HEK293T (cell line): ENCODE measurements around the gene DGKE.

ENCODE experiments used
- BHLHE40 ChIP-seq: fragments of 450-650 bp; IDR thresholded peaks from 2 replicates; pipeline ENCODE4 v1.6.1; 2016; ENCODE audit warnings: mild to moderate bottlenecking, moderate library complexity, borderline replicate concordance
- FOXA1 ChIP-seq: fragments of 450-650 bp; IDR thresholded peaks from 2 replicates; pipeline ENCODE4 v1.6.1; 2016; ENCODE audit warnings: mild to moderate bottlenecking
- FOXK2 ChIP-seq: fragments of 450-650 bp; IDR thresholded peaks from 2 replicates; pipeline ENCODE4 v1.6.1; 2016; ENCODE audit warnings: mild to moderate bottlenecking
- FOXM1 ChIP-seq: fragments of 450-650 bp; IDR thresholded peaks from 2 replicates; pipeline ENCODE4 v1.6.1; 2017; ENCODE audit warnings: mild to moderate bottlenecking, borderline replicate concordance
- ZNF384 ChIP-seq: fragments of 450-650 bp; IDR thresholded peaks from 2 replicates; pipeline ENCODE4 v1.6.1; 2016

DNA sequence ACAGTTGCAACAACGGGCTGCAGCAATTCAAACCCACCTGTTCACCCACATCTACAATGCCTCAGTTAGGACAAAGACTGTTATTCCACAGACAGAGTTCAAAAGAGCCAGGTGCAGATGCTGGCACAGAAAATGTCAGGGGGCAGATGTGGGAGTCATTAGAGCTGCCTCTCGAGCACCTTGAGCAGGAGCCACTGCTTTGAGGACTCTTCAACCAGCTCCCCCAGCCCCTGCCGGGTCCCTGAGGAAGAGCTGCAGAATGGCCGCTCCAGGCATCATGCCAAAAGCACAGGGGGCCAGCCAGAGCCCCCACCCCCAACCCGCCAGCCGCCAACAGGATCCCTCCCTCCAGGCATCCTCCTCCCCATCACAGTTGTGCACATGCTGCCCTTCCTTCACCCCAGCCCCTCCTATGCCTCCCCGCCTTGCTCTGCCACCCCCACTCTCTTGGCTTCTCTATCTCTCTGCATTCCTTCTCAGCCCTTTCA, 21.0 kb upstream of the DGKE start:
- TF ChIP-seq ZNF384 (no peak), FOXA1 (no peak), BHLHE40 (no peak), FOXM1 (no peak), FOXK2 (no peak)
